Pancreas (tissue), 10 donors: ENCODE measurements around the gene SPAG16. TPM values are rescaled to one million over a fixed set of nuclear protein-coding genes. Genes with fewer than 3 reads are reported as not detected.
"Not testable (repeated sequence)": the region's sequence is repeated elsewhere in the genome, so short reads cannot be mapped to it uniquely, and the experiment has no call there.

Source experiments
- ATAC-seq, 4 donors: fragments of 200-7000 bp; cut with Tn5 transposase; one replicate each; pipeline versions ENCODE4 v1.8.0 to v1.9.1; 2020; ENCODE audit warnings: mild to moderate bottlenecking in 4 of 4, moderate library complexity in 4 of 4
- DNase-seq, 6 donors: peaks; one replicate each; pipeline ENCODE4 v3.0.0-alpha.2; 2020
- FAIRE-seq: peaks from 2 replicates; lab custom pipeline; 2012; peaks lifted over from hg19 to GRCh38; lab: Jason Lieb, UNC
- H3K27ac ChIP-seq, 4 donors: fragments of 200-600 bp; sonication (generic); 1 replicate in 3 of 4; 2 replicates in 1 of 4; pipeline versions ENCODE4 v1.5.0 to v1.8.0; 2020
- H3K27me3 ChIP-seq, 4 donors: fragments of 200-600 bp; one replicate each; pipeline ENCODE4 v1.8.0; 2021
- H3K36me3 ChIP-seq, 3 donors: fragments of 200-600 bp; sonication (generic) in 1 of 3; one replicate each; pipeline versions ENCODE4 v1.5.0 to v1.8.0; 2020 to 2021
- H3K4me1 ChIP-seq, 3 donors: fragments of 200-600 bp; one replicate each; pipeline ENCODE4 v1.8.0; 2021
- H3K4me3 ChIP-seq, 4 donors: fragments of 200-600 bp; sonication (generic) in 2 of 4; one replicate each; pipeline versions ENCODE4 v1.5.0 to v1.8.0; 2020 to 2021
- H3K9me3 ChIP-seq, 4 donors: fragments of 200-600 bp; one replicate each; pipeline ENCODE4 v1.8.0; 2021
- CTCF ChIP-seq, 4 donors: fragments of 200-600 bp; sonication (generic) in 3 of 4; IDR thresholded peaks; one replicate each; pipeline versions ENCODE4 v1.5.0 to v1.8.0; 2021; ENCODE audit warnings: antibody characterized with exemption in 4 of 4
- WGBS, 2 donors: extraction: QIAGEN DNeasy Blood & Tissue Kit; methylation state at CpG; one replicate each; pipeline ENCODE4 v1.1.7; 2013; 5-methylcytosine and 5-hydroxymethylcytosine counted together
- intact Hi-C, 3 donors: fragments of 100-400 bp; cut with DNase I; formaldehyde crosslinking; loops; one replicate each; pipeline versions ENCODE4 v1.11.1 to v1.14.2; 2022
- polyA plus RNA-seq, 2 donors: library from polyadenylated mRNA; stranded (reverse); fragments of 200-250 nt; gene quantifications; one replicate each; pipeline ENCODE4 v1.2.3, GENCODE V29; 2013
- total RNA-seq, 6 donors: library from RNA; stranded (reverse); fragmentation: NEBNext Ultra II Directional in 4 of 6; extraction: Animal tissue kit (Norgen Biotek cat#: 25700) in 4 of 6; gene quantifications; one replicate each; pipeline versions ENCODE4 v1.2.1 to v1.2.4, GENCODE V29; 2021 to 2023
- donor health status: healthy with polysubstance abuse.
- donor health status: DM: no; HTN: no; CAD: no; lungs with moderate emphysema.
- donor health status: DM: no; HTN: no; CAD: no.
- donor health status: control.
- donor health status: control.
- donor health status: Bipolar disorder and iron deficiency.
- donor health status: DM: yes; HTN: yes; CAD: no.
- donor health status: DM: no; HTN: no; CAD: no.
- donor health status: DM: no; HTN: no; CAD: no.
- donor health status: DM: yes; HTN: yes; CAD: no.

Gene SPAG16
- total and polyA plus RNA-seq, 8 donors = 9.7 to 25.7 (median 11.7) TPM

GRCh38 chr2:213410687-213411086 lies 126.4 kb downstream of the SPAG16 start:
- FAIRE-seq, intact Hi-C loops, DNase-seq, H3K36me3 ChIP-seq, H3K27ac ChIP-seq, H3K4me3 ChIP-seq, ATAC-seq, H3K4me1 ChIP-seq, H3K27me3 ChIP-seq, H3K9me3 ChIP-seq: not testable (repeated sequence)
- 88 to 93% methylated on average over 9 of the region's 9 CpGs for WGBS, 2 donors

- H3K4me3 ChIP-seq = no peak overlapping the region
- no peaks in the 10 kb centered on the region for H3K9me3 ChIP-seq
- H3K36me3 ChIP-seq = no peaks in the 10 kb centered on the region
- H3K27me3 ChIP-seq = no peaks in the 10 kb centered on the region
- no peak overlapping the region for H3K27ac ChIP-seq
- no peak for DNase-seq
- no peak for TF ChIP-seq CTCF (IDR thresholded peaks at IDR 0.05)
- 85 to 87% methylated on average over 10 of the region's 10 CpGs for WGBS, 2 donors
- intact Hi-C loops = no loop called here
- no peak for FAIRE-seq
- H3K4me1 ChIP-seq = no peaks in the 10 kb centered on the region
- ATAC-seq = no peak
Observed at GRCh38 chr2:213411582-213412289, 127.5 kb downstream of the SPAG16 start.

GRCh38 chr2:213415093-213415492 lies 130.8 kb downstream of the SPAG16 start:
- 91 to 96% methylated on average over 1 of the region's 1 CpG for WGBS, 2 donors
- intact Hi-C loops = no loop called here
- no peaks in the 10 kb centered on the region for H3K36me3 ChIP-seq
- ATAC-seq = no peak
- no peak for TF ChIP-seq CTCF (IDR thresholded peaks at IDR 0.05)
- H3K27ac ChIP-seq = no peak overlapping the region
- no peak for FAIRE-seq
- H3K9me3 ChIP-seq = no peaks in the 10 kb centered on the region
- H3K4me1 ChIP-seq = no peaks in the 10 kb centered on the region
- no peaks in the 10 kb centered on the region for H3K27me3 ChIP-seq
- no peak overlapping the region for H3K4me3 ChIP-seq
- DNase-seq = no peak

- TF ChIP-seq CTCF (IDR thresholded peaks at IDR 0.05) = no peak
- ATAC-seq = no peak
- intact Hi-C loops = no loop called here
Observed at GRCh38 chr2:213416832-213417231, 132.6 kb downstream of the SPAG16 start.

GRCh38 chr2:213419980-213420379 lies 135.7 kb downstream of the SPAG16 start:
- Histone ChIP-seq H3K4me3 (no peak overlapping the region), H3K27ac (no peak overlapping the region), H3K4me1 (no peaks in the 10 kb centered on the region), H3K9me3 (no peaks in the 10 kb centered on the region), H3K27me3 (no peaks in the 10 kb centered on the region), H3K36me3 (no peaks in the 10 kb centered on the region)
- no peak for TF ChIP-seq CTCF (IDR thresholded peaks at IDR 0.05)
- DNase-seq (no peak), ATAC-seq (no peak), FAIRE-seq (no peak)
- 60 to 75% methylated on average over 1 of the region's 1 CpG for WGBS, 2 donors
- intact Hi-C loops = no loop called here

More at GRCh38 chr2:213416832-213417231, 132.6 kb downstream of the SPAG16 start:
- no peak for DNase-seq
- Histone ChIP-seq H3K27me3 (no peaks in the 10 kb centered on the region), H3K4me1 (no peaks in the 10 kb centered on the region), H3K27ac (no peak overlapping the region), H3K36me3 (no peaks in the 10 kb centered on the region), H3K9me3 (no peaks in the 10 kb centered on the region), H3K4me3 (no peak overlapping the region)
- no peak for FAIRE-seq
- WGBS, 2 donors = 68 to 69% methylated on average over 1 of the region's 1 CpG
